ENCODE measurements around the gene ZMYM4.
"Not testable (repeated sequence)": the region's sequence is repeated elsewhere in the genome, so short reads cannot be mapped to it uniquely, and the experiment has no call there.

GRCh38 chr1:35236772-35237171 is 31.7 kb upstream of the ZMYM4 start:
- not testable (repeated sequence) for TF ChIP-seq CTCF, POLR2A (IDR thresholded peaks at IDR 0.05)

Data from esophagus squamous epithelium (tissue), 4 donors.